Measurements from ENCODE around the gene ING2. TPM values are rescaled to one million over a fixed set of nuclear protein-coding genes. Genes with fewer than 3 reads are reported as not detected.

The ING2 gene
- total RNA-seq, 1 donor from 2014 or later: 6.9 TPM

DNA sequence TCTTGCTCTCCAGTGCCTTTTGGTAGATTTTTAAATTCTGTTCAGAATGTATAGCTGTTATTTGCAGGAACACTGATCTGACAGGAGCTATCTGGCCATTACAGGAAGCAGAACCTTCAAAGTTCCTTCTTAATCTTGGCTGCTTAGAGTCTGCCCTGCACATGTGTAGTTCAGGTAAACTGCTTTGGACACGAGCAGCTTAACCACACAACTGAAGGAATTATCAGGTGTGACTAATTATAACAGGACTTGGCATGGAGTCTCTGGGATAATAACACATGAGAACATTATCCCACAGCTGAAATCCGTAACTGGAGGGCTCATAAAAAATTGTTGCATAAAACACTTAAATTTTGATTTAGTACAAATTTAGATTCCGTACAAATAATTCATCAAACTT, 11.6 kb upstream of the ING2 start:
- intact Hi-C loops (cut with DNase I): no loop called here
- H3K36me3 ChIP-seq: no peaks in the 10 kb centered on the region
- TF ChIP-seq, protein P1, sequence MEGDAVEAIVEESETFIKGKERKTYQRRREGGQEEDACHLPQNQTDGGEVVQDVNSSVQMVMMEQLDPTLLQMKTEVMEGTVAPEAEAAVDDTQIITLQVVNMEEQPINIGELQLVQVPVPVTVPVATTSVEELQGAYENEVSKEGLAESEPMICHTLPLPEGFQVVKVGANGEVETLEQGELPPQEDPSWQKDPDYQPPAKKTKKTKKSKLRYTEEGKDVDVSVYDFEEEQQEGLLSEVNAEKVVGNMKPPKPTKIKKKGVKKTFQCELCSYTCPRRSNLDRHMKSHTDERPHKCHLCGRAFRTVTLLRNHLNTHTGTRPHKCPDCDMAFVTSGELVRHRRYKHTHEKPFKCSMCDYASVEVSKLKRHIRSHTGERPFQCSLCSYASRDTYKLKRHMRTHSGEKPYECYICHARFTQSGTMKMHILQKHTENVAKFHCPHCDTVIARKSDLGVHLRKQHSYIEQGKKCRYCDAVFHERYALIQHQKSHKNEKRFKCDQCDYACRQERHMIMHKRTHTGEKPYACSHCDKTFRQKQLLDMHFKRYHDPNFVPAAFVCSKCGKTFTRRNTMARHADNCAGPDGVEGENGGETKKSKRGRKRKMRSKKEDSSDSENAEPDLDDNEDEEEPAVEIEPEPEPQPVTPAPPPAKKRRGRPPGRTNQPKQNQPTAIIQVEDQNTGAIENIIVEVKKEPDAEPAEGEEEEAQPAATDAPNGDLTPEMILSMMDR (IDR thresholded peaks at IDR 0.05): no peak

DNA sequence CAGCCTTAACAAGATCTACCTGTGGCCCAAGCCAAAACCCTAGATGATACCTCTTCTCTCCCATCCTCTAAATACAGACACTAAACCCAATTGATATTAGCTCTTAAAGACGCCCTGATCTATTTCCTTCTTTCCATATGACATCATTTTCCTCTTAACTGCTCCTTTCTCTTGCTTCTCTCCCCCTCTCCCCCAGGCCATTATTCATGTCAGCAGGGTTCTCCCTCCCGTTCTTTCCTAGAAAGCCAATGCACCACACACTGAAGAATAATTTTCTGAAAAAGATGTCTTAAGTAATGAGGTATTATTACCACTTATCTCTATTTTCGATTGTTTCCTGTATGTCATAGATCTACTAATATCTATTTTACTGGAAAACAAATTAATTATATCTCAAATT, 9.7 kb upstream of the ING2 start:
- peaks cover 0 to 4% of the 10 kb centered on the region in 2 donors for H3K9me3 ChIP-seq
- H3K4me3 ChIP-seq: no peak overlapping the region
- intact Hi-C loops (cut with DNase I): no loop called here
- no peak for DNase-seq (ENCODE audit: low spot score in 2 of 2)
- no peaks in the 10 kb centered on the region for H3K36me3 ChIP-seq
- H3K27me3 ChIP-seq: no peaks in the 10 kb centered on the region
- H3K4me1 ChIP-seq: no peaks in the 10 kb centered on the region
- no peak overlapping the region for H3K27ac ChIP-seq
- TF ChIP-seq, protein P1 (IDR thresholded peaks at IDR 0.05): no peak

More for the DNA sequence above, 11.6 kb upstream of the ING2 start:
- Histone ChIP-seq H3K4me3 (no peak overlapping the region), H3K27ac (no peak overlapping the region), H3K9me3 (peaks cover 0 to 4% of the 10 kb centered on the region in 2 donors), H3K27me3 (no peaks in the 10 kb centered on the region), H3K4me1 (no peaks in the 10 kb centered on the region)
- DNase-seq (ENCODE audit: low spot score in 2 of 2): no peak

DNA sequence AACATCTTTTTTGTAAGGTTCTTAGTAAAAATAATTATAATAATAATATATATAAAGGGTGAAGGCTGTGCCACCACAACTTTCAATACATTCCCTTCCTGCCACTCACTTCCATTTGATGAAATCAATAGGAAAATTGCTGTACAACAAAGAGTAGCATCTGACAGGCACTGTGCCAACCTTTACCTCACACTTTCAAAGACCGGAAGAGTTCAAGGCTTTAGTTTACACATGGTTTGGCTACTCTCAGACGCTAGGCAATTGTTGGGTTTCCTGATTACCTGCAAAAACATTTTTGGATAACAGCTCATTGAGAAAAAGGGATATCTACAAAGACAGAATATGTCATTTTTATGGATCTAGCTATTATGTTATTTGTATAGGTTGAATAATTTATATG, 5.5 kb upstream of the ING2 start:
- intact Hi-C loops (cut with DNase I): no loop called here
- H3K27ac ChIP-seq: no peak overlapping the region
- no peaks in the 10 kb centered on the region for H3K27me3 ChIP-seq
- H3K36me3 ChIP-seq: no peaks in the 10 kb centered on the region
- no peaks in the 10 kb centered on the region for H3K9me3 ChIP-seq
- H3K4me1 ChIP-seq: peaks cover 4 to 10% of the 10 kb centered on the region in 2 donors
- no peak overlapping the region for H3K4me3 ChIP-seq
- DNase-seq (ENCODE audit: low spot score in 2 of 2): no peak
- TF ChIP-seq, protein P1 (IDR thresholded peaks at IDR 0.05): no peak

DNA sequence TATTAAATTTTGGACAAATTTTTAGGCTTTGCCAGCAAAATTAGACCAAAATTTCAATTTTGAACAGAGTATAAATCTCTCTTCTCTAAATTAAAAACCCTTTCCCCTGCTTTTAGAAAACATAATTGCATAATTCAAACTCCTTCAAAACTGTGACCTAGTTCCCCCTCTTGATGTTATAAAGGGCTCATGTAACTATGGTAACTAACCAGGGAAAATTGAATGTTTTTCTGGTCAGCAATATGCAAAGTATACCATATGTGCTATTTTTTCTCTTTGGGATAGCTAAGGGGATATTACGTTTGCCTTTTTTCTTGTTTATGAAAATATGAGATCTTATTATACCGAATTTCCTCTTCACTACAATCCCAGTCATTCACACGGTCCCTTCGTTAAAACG, 5.1 kb upstream of the ING2 start:
- no peak overlapping the region for H3K27ac ChIP-seq
- H3K4me3 ChIP-seq: no peak overlapping the region
- no peak for DNase-seq (ENCODE audit: low spot score in 2 of 2)
- no peaks in the 10 kb centered on the region for H3K36me3 ChIP-seq
- no peaks in the 10 kb centered on the region for H3K9me3 ChIP-seq
- intact Hi-C loops (cut with DNase I): loop anchor here (10.0 kb wide), 2 partner anchors 765 to 1325 kb away; partner anchors contain the start of gene ACSL1
- peaks cover 4 to 10% of the 10 kb centered on the region in 2 donors for H3K4me1 ChIP-seq
- no peaks in the 10 kb centered on the region for H3K27me3 ChIP-seq
- TF ChIP-seq, protein P1 (IDR thresholded peaks at IDR 0.05): no peak

DNA sequence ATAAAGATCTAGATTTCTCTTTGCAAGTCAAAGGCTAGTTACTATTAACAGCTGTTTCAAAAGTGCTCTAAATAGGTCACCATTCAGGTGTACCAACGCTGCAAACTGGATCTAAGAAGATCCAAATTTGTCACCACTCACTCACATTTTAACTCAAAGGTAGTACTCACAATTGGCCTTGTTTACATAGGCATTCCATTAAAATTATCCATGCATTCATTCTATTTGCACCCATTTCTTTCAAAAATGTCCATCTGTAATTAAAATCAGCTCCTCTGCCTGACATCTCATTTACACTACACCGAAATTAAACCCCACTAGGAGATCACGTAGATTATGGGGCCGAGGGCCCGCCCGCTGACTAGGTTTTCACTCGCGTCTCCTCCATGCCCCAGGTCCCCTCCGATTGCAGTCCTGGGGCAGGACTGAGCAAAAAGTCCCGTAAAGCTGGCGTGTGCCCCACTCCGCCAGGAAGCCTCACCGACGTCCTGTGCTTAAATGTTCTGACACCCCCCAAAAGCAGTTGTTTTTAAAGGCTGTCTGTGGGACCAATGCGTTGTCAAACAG, 1.3 kb upstream of the ING2 start:
- H3K4me1 ChIP-seq: peaks cover 4 to 16% of the 10 kb centered on the region in 2 donors
- no peaks in the 10 kb centered on the region for H3K9me3 ChIP-seq
- TF ChIP-seq, protein P1 (IDR thresholded peaks at IDR 0.05): no peak
- intact Hi-C loops (cut with DNase I): loop anchor here (1.0 to 10.0 kb wide), 7 partner anchors 59 to 1321 kb away; partner anchors contain the start of genes ACSL1, CASP3, CDKN2AIP and PRIMPOL
- peak overlapping the region; percentile 92 to 95 for H3K27ac ChIP-seq
- peak overlapping the region; percentile 85 to 98 for H3K4me3 ChIP-seq
- H3K36me3 ChIP-seq: no peaks in the 10 kb centered on the region
- no peaks in the 10 kb centered on the region for H3K27me3 ChIP-seq
- DNase-seq (ENCODE audit: low spot score in 2 of 2): no peak

All from ascending aorta (tissue), 2 donors.